MCF 10A (cell line): ENCODE data around the gene UCN3. TPM values are rescaled to one million over a fixed set of nuclear protein-coding genes. Genes with fewer than 3 reads are reported as not detected.

Experiments
- BruUV-seq: library from RNA; stranded (reverse); fragments of 400-500 nt; replicated peaks from 2 replicates; lab custom pipeline; 2021; lab: Mats Ljungman, UMichigan
- CTCF ChIA-PET: fragments of 300-600 bp; sonication (Branson Sonifier 250); formaldehyde crosslinking; extraction: SDS; loops from one replicate; lab custom pipeline; 2021; ENCODE audit warnings: antibody characterized with exemption, inconsistent platforms; lab: Yijun Ruan, JAX
- POLR2A ChIA-PET: fragments of 300-600, 350-650 bp; sonication (Branson Sonifier 250); formaldehyde crosslinking; extraction: SDS; loops from one replicate; lab custom pipeline; 2020; ENCODE audit warnings: antibody characterized with exemption, inconsistent platforms; lab: Yijun Ruan, JAX
- DNase-seq: peaks from one replicate; pipeline ENCODE4 v3.0.0-alpha.2; 2018; ENCODE audit not compliant: unreplicated experiment
- H3K27ac Mint-ChIP-seq: one replicate; pipeline ENCODE4 v1.8.0; 2022; ENCODE audit warnings: mild to moderate bottlenecking, low read depth, mixed read lengths; ENCODE audit not compliant: unreplicated experiment
- H3K27me3 Mint-ChIP-seq: one replicate; pipeline ENCODE4 v1.8.0; 2022; ENCODE audit warnings: mixed read lengths; ENCODE audit not compliant: insufficient read depth, unreplicated experiment
- H3K36me3 Mint-ChIP-seq: one replicate; pipeline ENCODE4 v1.8.0; 2022; ENCODE audit warnings: mild to moderate bottlenecking, moderate library complexity, mixed read lengths; ENCODE audit not compliant: insufficient read depth, unreplicated experiment
- H3K4me1 Mint-ChIP-seq: one replicate; pipeline ENCODE4 v1.8.0; 2022; ENCODE audit warnings: mixed read lengths; ENCODE audit not compliant: insufficient read depth, unreplicated experiment
- H3K4me3 Mint-ChIP-seq: one replicate; pipeline ENCODE4 v1.8.0; 2022; ENCODE audit warnings: mild to moderate bottlenecking, moderate library complexity, mixed read lengths; ENCODE audit not compliant: unreplicated experiment
- H3K9me3 Mint-ChIP-seq: one replicate; pipeline ENCODE4 v1.8.0; 2022; ENCODE audit warnings: mixed read lengths; ENCODE audit not compliant: unreplicated experiment
- intact Hi-C: fragments of 100-400 bp; cut with micrococcal nuclease; formaldehyde crosslinking; loops from 2 replicates; pipeline ENCODE4 v1.14.1; 2022
- total RNA-seq: library from RNA; stranded (reverse); gene quantifications from 2 replicates; pipeline ENCODE4 v1.2.3, GENCODE V29; 2022
- TF ChIP-seq, protein P1 (sequence below): fragments of 200-600 bp; IDR thresholded peaks from one replicate; pipeline ENCODE4 v1.8.0; 2022; ENCODE audit warnings: antibody characterized with exemption, mild to moderate bottlenecking; ENCODE audit not compliant: unreplicated experiment

UCN3 gene
- total RNA-seq, 1 experiment from 2014 or later = not detected

DNA sequence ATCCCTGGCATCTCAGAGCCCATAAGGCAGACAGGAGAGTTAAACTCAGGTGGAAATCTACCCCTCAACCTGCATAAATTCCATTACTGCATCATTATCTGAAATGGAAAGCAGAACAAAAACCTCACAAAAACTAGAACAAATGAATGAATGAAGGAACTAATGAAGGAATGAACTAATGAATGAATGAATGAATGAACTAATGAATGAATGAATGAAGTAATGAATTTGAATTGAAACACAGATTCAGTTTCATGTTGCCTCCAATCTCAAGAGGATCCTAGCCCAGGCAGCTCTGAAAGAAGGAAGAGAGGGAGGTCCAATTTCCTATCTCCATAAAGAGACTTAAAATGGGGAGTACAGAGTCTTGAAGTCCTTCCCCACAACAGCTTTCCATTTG, 1.9 kb upstream of the UCN3 start:
- H3K4me3 Mint-ChIP-seq = no peak overlapping the region
- H3K4me1 Mint-ChIP-seq = no peaks in the 10 kb centered on the region
- ChIA-PET CTCF (no interaction called here), POLR2A (interaction anchor here (0.5 kb wide), 1 partner anchor 67 kb away, joined by 3 read pairs; no protein-coding TSS in a partner anchor)
- H3K36me3 Mint-ChIP-seq = no peaks in the 10 kb centered on the region
- no peaks in the 10 kb centered on the region for H3K9me3 Mint-ChIP-seq
- H3K27me3 Mint-ChIP-seq = peaks cover 44% of the 10 kb centered on the region
- TF ChIP-seq, protein P1, sequence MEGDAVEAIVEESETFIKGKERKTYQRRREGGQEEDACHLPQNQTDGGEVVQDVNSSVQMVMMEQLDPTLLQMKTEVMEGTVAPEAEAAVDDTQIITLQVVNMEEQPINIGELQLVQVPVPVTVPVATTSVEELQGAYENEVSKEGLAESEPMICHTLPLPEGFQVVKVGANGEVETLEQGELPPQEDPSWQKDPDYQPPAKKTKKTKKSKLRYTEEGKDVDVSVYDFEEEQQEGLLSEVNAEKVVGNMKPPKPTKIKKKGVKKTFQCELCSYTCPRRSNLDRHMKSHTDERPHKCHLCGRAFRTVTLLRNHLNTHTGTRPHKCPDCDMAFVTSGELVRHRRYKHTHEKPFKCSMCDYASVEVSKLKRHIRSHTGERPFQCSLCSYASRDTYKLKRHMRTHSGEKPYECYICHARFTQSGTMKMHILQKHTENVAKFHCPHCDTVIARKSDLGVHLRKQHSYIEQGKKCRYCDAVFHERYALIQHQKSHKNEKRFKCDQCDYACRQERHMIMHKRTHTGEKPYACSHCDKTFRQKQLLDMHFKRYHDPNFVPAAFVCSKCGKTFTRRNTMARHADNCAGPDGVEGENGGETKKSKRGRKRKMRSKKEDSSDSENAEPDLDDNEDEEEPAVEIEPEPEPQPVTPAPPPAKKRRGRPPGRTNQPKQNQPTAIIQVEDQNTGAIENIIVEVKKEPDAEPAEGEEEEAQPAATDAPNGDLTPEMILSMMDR = no peak
- H3K27ac Mint-ChIP-seq = no peak overlapping the region
- DNase-seq = no peak
- BruUV-seq = no TSS peak
- intact Hi-C loops = no loop called here

DNA sequence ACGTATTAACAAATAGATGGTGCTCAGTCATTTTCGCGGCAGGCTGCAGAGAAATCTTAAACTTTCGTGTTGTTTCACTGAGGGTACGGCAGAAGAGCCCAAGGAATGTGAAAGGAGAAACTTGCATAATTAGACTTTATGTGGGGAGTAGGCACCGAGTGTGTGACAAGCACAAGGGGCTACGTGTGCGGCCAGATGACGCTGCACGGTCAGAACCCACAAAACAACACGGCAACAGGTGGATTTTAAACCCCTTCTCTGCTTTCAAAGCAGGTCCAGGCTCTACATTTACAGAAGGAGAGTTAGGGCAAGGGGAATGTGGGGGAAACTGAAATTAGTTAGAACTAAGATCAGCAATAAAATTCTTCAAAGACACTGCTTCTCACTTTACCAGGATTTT, 392 bp upstream of the UCN3 start:
- no TSS peak for BruUV-seq
- H3K36me3 Mint-ChIP-seq = no peaks in the 10 kb centered on the region
- no peaks in the 10 kb centered on the region for H3K9me3 Mint-ChIP-seq
- no peaks in the 10 kb centered on the region for H3K4me1 Mint-ChIP-seq
- no peak overlapping the region for H3K27ac Mint-ChIP-seq
- ChIA-PET CTCF (interaction anchor here (0.6 kb wide), 1 partner anchor 57 kb away, joined by 3 read pairs; no protein-coding TSS in a partner anchor), POLR2A (no interaction called here)
- H3K4me3 Mint-ChIP-seq = no peak overlapping the region
- DNase-seq = no peak
- intact Hi-C loops = no loop called here
- H3K27me3 Mint-ChIP-seq = peaks cover 45% of the 10 kb centered on the region
- TF ChIP-seq, protein P1 = no peak

DNA sequence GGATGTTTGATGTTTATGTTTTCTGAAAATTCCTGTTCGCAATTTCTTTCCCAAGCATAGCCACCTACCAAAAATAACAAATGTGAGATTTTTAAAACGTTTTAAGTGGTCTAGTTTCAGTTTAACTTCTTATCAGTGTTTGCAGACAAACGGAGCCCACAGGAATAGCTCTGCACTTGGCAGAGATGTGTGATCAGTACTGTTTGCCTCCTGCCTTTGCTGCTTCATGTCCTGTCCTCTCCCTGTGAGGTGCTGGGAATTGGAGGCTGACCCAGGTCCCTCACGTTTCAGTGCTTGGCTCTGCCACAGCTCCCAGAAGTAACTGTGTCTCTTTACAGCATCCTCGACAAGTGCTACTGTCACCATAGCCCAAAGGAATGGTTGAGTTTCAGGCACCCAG, 1.2 kb downstream of the UCN3 start:
- TF ChIP-seq, protein P1 = no peak
- ChIA-PET POLR2A (no interaction called here), CTCF (interaction anchor here (0.6 kb wide), 1 partner anchor 18 kb away, joined by 3 read pairs; no protein-coding TSS in a partner anchor)
- intact Hi-C loops = no loop called here
- Mint-ChIP-seq H3K27me3 (peaks cover 45% of the 10 kb centered on the region), H3K36me3 (no peaks in the 10 kb centered on the region), H3K4me1 (no peaks in the 10 kb centered on the region), H3K27ac (no peak overlapping the region), H3K9me3 (peaks cover 5% of the 10 kb centered on the region), H3K4me3 (no peak overlapping the region)
- no TSS peak for BruUV-seq
- DNase-seq = no peak

DNA sequence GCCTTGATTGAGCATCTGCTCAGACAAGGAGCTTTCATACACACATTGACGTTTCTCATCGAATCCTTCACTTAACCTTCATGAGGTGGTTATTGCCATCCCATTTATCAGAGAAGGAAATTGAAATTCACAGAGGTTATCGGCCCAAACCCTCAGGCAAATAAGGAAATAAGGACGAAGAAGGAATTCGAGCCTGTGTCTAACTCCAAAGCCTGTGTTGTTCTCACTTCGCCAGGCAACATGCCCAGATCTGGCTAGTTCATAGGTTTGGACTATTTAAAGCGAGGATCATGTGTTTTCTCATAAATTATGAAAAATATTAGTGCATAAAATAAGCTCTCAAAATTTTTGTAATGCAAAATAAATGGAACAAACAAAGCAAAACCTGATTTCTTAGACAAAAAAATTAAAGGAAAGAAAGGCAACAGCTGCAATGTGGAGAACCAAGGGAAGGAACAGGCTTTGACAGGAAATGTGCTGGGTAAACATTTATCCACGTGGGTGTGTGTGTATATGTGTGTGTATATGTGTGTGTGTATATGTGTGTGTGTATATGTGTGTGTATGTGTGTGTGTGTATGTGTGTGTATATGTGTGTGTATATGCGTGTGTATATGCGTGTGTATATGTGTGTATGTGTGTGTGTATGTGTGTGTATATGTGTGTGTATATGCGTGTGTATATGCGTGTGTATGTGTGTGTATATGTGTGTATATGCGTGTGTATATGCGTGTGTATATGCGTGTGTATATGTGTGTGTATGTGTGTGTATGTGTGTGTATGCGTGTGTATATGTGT, 4.8 kb downstream of the UCN3 start:
- intact Hi-C loops = no loop called here
- Mint-ChIP-seq H3K9me3 (peaks cover 9% of the 10 kb centered on the region), H3K4me3 (no peak overlapping the region), H3K36me3 (no peaks in the 10 kb centered on the region), H3K4me1 (no peaks in the 10 kb centered on the region), H3K27me3 (peaks cover 34% of the 10 kb centered on the region), H3K27ac (no peak overlapping the region)
- POLR2A ChIA-PET = interaction anchor here (1.0 kb wide), 1 partner anchor 63 kb away, joined by 4 read pairs; no protein-coding TSS in a partner anchor
- no TSS peak for BruUV-seq
- CTCF ChIA-PET = interaction anchor here (1.2 kb wide), 1 partner anchor 14 kb away, joined by 4 read pairs; no protein-coding TSS in a partner anchor
- no peak for DNase-seq
- TF ChIP-seq, protein P1 = no peak
